SK-N-SH (cell line): ENCODE results near the gene KIF13A.

ENCODE experiments used
- GATA2 ChIP-seq: sonication (generic); formaldehyde crosslinking; IDR thresholded peaks from 2 replicates; pipeline ENCODE4 v1.5.0; 2020; ENCODE audit warnings: mild to moderate bottlenecking, missing genetic modification reagents
- TF ChIP-seq, protein P1 (sequence below): fragments of 200-600 bp; sonication (generic); IDR thresholded peaks from 2 replicates; pipeline ENCODE4 v1.6.1; 2017; ENCODE audit warnings: antibody characterized with exemption, mild to moderate bottlenecking, moderate library complexity

DNA sequence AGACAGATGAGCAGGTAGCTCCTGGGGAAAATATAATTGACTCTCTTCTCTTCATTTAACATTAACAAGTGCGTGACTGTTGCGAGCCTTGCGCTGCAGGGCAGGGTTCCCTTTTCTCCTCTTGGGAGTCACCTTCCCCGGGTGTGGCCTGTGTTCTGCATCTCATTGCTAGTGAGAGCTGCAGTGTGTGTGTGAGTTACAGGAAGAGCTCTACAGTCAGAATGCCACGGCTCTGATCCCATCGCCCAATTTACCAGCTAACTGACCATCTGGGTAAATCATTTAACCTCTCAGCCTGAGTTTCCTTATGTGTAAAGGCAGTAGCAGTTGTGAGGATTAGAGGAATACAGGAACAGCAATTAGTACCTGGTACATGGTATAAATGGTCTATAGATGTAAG is 173.9 kb downstream of the KIF13A start:
- TF ChIP-seq, protein P1, sequence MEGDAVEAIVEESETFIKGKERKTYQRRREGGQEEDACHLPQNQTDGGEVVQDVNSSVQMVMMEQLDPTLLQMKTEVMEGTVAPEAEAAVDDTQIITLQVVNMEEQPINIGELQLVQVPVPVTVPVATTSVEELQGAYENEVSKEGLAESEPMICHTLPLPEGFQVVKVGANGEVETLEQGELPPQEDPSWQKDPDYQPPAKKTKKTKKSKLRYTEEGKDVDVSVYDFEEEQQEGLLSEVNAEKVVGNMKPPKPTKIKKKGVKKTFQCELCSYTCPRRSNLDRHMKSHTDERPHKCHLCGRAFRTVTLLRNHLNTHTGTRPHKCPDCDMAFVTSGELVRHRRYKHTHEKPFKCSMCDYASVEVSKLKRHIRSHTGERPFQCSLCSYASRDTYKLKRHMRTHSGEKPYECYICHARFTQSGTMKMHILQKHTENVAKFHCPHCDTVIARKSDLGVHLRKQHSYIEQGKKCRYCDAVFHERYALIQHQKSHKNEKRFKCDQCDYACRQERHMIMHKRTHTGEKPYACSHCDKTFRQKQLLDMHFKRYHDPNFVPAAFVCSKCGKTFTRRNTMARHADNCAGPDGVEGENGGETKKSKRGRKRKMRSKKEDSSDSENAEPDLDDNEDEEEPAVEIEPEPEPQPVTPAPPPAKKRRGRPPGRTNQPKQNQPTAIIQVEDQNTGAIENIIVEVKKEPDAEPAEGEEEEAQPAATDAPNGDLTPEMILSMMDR: no peak
- TF ChIP-seq GATA2 (CRISPR knock-in tag): no peak
